ENCODE data around the gene RASGRP3. TPM values are rescaled to one million over a fixed set of nuclear protein-coding genes. Genes with fewer than 3 reads are reported as not detected.

The RASGRP3 gene
- total RNA-seq, 1 donor from 2014 or later, result 0.94 TPM

- no peaks in the 10 kb centered on the region for H3K36me3 Mint-ChIP-seq
- no peaks in the 10 kb centered on the region for H3K4me1 Mint-ChIP-seq (ENCODE audit: unreplicated experiment)
- no peak overlapping the region for H3K4me3 Mint-ChIP-seq
- TF ChIP-seq CTCF (conservative IDR thresholded peaks at IDR 0.05), result no peak
- DNase-seq (ENCODE audit: extremely low spot score, unreplicated experiment), result no peak
- H3K27me3 Mint-ChIP-seq, result no peaks in the 10 kb centered on the region
- no peaks in the 10 kb centered on the region for H3K9me3 Mint-ChIP-seq
- no peak overlapping the region for H3K27ac Mint-ChIP-seq
Observed at GRCh38 chr2:33433279-33434235, 42.9 kb upstream of the RASGRP3 start.

GRCh38 chr2:33435518-33435917 lies 40.9 kb upstream of the RASGRP3 start:
- no peak for DNase-seq (ENCODE audit: extremely low spot score, unreplicated experiment)
- Mint-ChIP-seq H3K4me1 (ENCODE audit: unreplicated experiment) (no peaks in the 10 kb centered on the region), H3K9me3 (no peaks in the 10 kb centered on the region), H3K4me3 (no peak overlapping the region), H3K27ac (no peak overlapping the region), H3K27me3 (peaks cover 6% of the 10 kb centered on the region), H3K36me3 (no peaks in the 10 kb centered on the region)
- no peak for TF ChIP-seq CTCF (conservative IDR thresholded peaks at IDR 0.05)

GRCh38 chr2:33436083-33436482 lies 40.4 kb upstream of the RASGRP3 start:
- H3K4me1 Mint-ChIP-seq (ENCODE audit: unreplicated experiment), result no peaks in the 10 kb centered on the region
- H3K4me3 Mint-ChIP-seq, result no peak overlapping the region
- H3K36me3 Mint-ChIP-seq, result no peaks in the 10 kb centered on the region
- H3K27ac Mint-ChIP-seq, result no peak overlapping the region
- no peaks in the 10 kb centered on the region for H3K9me3 Mint-ChIP-seq
- DNase-seq (ENCODE audit: extremely low spot score, unreplicated experiment), result no peak
- no peak for TF ChIP-seq CTCF (conservative IDR thresholded peaks at IDR 0.05)
- peaks cover 6% of the 10 kb centered on the region for H3K27me3 Mint-ChIP-seq

GRCh38 chr2:33437297-33437696 lies 39.2 kb upstream of the RASGRP3 start:
- TF ChIP-seq CTCF (conservative IDR thresholded peaks at IDR 0.05), result no peak
- Mint-ChIP-seq H3K36me3 (no peaks in the 10 kb centered on the region), H3K9me3 (no peaks in the 10 kb centered on the region), H3K4me3 (no peak overlapping the region), H3K27ac (no peak overlapping the region), H3K27me3 (peaks cover 6% of the 10 kb centered on the region), H3K4me1 (ENCODE audit: unreplicated experiment) (no peaks in the 10 kb centered on the region)
- no peak for DNase-seq (ENCODE audit: extremely low spot score, unreplicated experiment)

- Mint-ChIP-seq H3K27me3 (peaks cover 6% of the 10 kb centered on the region), H3K4me1 (ENCODE audit: unreplicated experiment) (no peaks in the 10 kb centered on the region), H3K27ac (no peak overlapping the region), H3K9me3 (no peaks in the 10 kb centered on the region), H3K36me3 (no peaks in the 10 kb centered on the region), H3K4me3 (no peak overlapping the region)
- TF ChIP-seq CTCF (conservative IDR thresholded peaks at IDR 0.05), result no peak
- no peak for DNase-seq (ENCODE audit: extremely low spot score, unreplicated experiment)
Observed at GRCh38 chr2:33437815-33438214, 38.6 kb upstream of the RASGRP3 start.
